ENCODE data around the gene JMJD8.

GRCh38 chr16:733382-734207, 49.5 kb upstream of the JMJD8 start:
- no peak for TF ChIP-seq CTCF (IDR thresholded peaks at IDR 0.05 in 4 of 5, conservative IDR thresholded peaks at IDR 0.05 in 1 of 5)
- TF ChIP-seq POLR2A (IDR thresholded peaks at IDR 0.05) = no peak
